Natural killer cell treated with Interleukin-12 subunit alpha and Interleukin-12 subunit beta and Interleukin-15 and Interleukin-18, amount 100 ng/mL, for 72 hours (primary cell): ENCODE results near the gene ZNF608. TPM values are rescaled to one million over a fixed set of nuclear protein-coding genes. Genes with fewer than 3 reads are reported as not detected.

Experiments
- ATAC-seq, 2 donors: fragments of 150-1000 bp; cut with Tn5 transposase in 1 of 2; sonication (Bioruptor Pico), chemical (Tn5 transposase) in 1 of 2; 2 replicates each; pipeline ENCODE4 v1.10.0; 2021
- DNase-seq: peaks from one replicate; pipeline ENCODE4 v3.0.0; 2022; ENCODE audit warnings: low spot score
- H3K27ac Mint-ChIP-seq, 2 donors: 1 replicate in 1 of 2; 2 replicates in 1 of 2; pipeline ENCODE4 v1.8.0; 2022; ENCODE audit warnings: mixed read lengths in 2 of 2, mild to moderate bottlenecking in 1 of 2, moderate library complexity in 1 of 2
- H3K27me3 Mint-ChIP-seq, 2 donors: 1 replicate in 1 of 2; 2 replicates in 1 of 2; pipeline ENCODE4 v1.8.0; 2022; ENCODE audit warnings: mixed read lengths in 2 of 2
- H3K36me3 Mint-ChIP-seq: one replicate; pipeline ENCODE4 v1.8.0; 2022; ENCODE audit warnings: mixed read lengths
- H3K4me1 Mint-ChIP-seq, 2 donors: 1 replicate in 1 of 2; 2 replicates in 1 of 2; pipeline ENCODE4 v1.8.0; 2022; ENCODE audit warnings: low read depth in 2 of 2, mixed read lengths in 2 of 2, mild to moderate bottlenecking in 1 of 2
- H3K4me3 Mint-ChIP-seq: one replicate; pipeline ENCODE4 v1.8.0; 2022; ENCODE audit warnings: mixed read lengths
- H3K9me3 Mint-ChIP-seq: 2 replicates; pipeline ENCODE4 v1.8.0; 2022; ENCODE audit warnings: mixed read lengths
- total RNA-seq, 2 donors: library from RNA; stranded (reverse); gene quantifications; one replicate each; pipeline ENCODE4 v1.2.3, GENCODE V29; 2022

Gene ZNF608
- total RNA-seq, 2 donors from 2014 or later: 0.47 to 0.59 TPM

DNA sequence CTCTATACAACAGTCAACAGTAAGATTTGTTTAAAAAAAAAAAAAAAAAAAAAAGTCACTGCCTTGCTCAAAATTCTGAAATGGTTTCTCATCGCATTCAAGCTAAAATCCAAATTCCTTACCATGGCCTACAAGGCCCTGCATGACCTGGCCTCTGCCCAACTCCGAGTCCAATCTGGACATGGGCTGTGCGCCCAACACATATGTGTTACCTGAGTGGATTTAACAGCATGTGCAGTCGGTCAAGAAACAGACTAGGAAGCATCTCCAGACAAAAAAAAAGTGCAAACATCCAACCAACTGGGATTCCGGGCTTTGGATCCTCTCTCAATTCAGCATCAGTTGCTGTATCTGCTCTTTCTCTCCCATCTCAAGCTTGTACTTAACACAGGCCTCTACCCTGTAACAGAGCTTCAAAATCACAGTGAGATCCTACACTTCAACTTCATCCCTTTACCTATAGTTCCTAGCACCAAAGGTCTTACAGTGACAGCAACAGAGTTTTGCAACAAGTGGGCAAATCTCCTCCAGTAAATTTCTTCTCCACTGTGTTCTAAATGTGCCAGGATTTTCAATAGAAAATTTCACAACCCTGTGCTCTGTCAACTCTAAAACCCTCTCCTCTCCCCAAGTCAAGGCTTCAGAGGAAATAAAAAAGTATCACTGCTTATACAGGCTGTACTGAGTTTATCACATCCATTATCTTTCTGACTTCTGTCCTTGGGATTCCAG lies 19.6 kb downstream of the ZNF608 start:
- H3K27me3 Mint-ChIP-seq: peaks cover 33 to 37% of the 10 kb centered on the region in 2 donors
- ATAC-seq (no peak), DNase-seq (no peak)
- H3K4me1 Mint-ChIP-seq: peaks cover 5 to 6% of the 10 kb centered on the region in 2 donors
- H3K9me3 Mint-ChIP-seq: peaks cover 5% of the 10 kb centered on the region
- no peak overlapping the region for H3K27ac Mint-ChIP-seq
- H3K4me3 Mint-ChIP-seq: no peak overlapping the region
- no peaks in the 10 kb centered on the region for H3K36me3 Mint-ChIP-seq

DNA sequence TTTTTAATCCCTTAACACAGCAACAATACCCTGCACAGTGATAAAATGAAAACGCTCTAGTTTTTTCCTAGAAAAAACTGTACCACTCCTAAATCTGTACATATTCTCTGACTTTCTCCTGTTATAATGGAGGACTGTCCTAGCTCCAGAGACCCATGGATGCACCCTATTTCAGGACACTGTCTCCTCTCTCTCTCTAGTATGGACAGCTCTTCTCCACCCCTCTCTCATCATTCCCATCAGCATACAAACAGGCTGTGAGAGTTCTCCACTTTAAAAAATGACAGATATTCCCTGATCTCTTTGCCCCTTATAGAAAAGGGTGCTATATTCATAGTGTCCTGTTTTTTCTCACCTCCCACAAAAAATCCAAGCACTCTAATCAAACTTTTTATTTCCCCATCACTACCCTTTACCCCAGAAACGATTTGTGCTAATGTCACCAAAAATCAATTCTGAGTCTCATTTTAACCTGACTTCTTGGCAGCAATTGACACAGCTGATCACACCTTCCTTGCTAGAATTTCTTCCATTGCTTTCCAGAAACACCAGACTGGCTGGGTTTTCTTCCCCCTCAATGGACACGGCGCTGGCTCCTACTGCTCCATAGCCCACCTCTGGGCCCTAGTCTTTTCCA lies 20.7 kb downstream of the ZNF608 start:
- Mint-ChIP-seq H3K9me3 (peaks cover 5% of the 10 kb centered on the region), H3K4me1 (peaks cover 5 to 6% of the 10 kb centered on the region in 2 donors), H3K27me3 (peaks cover 35 to 36% of the 10 kb centered on the region in 2 donors), H3K27ac (no peak overlapping the region), H3K36me3 (no peaks in the 10 kb centered on the region), H3K4me3 (no peak overlapping the region)
- no peak for DNase-seq
- ATAC-seq: no peak

DNA sequence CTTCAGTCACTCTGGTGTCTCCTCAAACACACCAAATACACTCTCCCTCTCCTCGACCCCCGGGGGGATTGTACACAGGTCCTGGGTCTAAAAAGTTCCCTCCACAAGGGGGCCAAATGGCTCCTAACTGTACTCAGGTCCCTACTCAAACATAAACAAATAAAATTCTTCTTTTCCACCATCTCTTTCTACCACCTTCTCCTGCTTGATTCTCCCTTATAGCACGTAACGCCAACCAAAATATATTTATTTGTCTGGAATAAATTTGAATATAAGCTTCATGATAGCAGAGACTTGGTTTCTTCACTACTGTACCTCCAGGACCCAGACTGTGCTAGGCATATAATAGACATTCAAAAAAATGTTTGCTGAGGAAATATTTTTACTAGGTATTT lies 21.4 kb downstream of the ZNF608 start:
- Mint-ChIP-seq H3K27ac (no peak overlapping the region), H3K27me3 (peaks cover 30 to 31% of the 10 kb centered on the region in 2 donors), H3K4me3 (no peak overlapping the region), H3K9me3 (peaks cover 5% of the 10 kb centered on the region), H3K4me1 (peaks cover 5% of the 10 kb centered on the region in 2 donors), H3K36me3 (no peaks in the 10 kb centered on the region)
- no peak for DNase-seq
- ATAC-seq: no peak

DNA sequence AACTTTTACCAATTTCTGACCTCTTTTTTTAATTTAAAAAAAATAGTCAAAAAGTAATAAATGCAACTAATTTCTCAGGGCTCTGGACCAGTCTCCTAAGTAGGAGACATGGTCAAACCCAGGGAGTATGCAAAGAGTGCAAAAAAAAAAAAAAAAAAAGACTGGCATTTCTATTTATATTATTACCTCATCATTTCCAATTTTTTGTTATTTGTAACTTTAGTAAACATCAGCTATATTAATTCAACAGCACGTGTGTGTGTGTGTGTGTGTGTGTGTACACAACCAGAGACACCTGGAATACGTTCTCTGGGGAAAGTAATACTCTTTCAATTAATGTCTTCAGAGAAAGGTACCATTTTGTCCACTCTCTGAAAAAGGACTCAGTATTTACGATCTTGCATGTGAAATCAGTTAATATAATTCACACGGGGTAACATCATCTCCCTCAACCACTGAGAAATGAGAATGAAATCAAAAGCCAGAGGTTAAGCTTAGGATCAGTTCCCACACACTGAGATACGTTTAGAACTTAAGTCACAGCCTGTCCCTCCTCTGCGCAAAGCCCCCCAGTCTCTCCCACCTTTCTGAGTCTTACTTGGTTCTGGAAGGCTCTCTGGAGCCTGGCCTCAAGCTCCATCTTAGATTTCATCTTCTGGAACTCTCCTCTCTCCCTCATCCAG lies 21.9 kb downstream of the ZNF608 start:
- Mint-ChIP-seq H3K4me1 (no peaks in the 10 kb centered on the region), H3K27ac (no peak overlapping the region), H3K4me3 (no peak overlapping the region), H3K27me3 (peaks cover 25% of the 10 kb centered on the region in 2 donors), H3K36me3 (no peaks in the 10 kb centered on the region), H3K9me3 (peaks cover 5% of the 10 kb centered on the region)
- DNase-seq (no peak), ATAC-seq (no peak)

DNA sequence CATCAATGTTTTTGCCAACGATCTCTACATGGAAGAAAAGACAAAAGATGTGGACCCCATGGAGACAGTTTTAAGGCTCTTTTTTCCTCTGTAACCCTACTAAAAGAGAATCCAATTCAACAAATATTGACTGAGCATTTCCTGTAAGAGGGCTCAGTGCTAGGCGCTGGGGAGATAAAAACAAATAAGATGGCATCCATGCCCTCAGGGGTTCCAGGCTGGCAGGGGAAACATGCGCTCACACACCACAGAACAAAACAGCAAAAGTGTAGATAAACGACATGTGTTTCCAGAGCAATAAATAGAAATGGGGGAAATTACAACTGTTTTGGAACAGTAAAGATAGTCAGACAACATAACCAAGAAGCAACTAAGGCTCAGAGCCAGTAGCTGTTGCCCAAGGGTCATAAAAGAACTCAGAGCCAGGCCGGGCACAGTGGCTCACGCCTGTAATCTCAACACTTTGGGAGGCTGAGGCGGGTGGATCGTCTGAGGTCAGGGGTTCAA lies 25.2 kb downstream of the ZNF608 start:
- peaks cover 19 to 21% of the 10 kb centered on the region in 2 donors for H3K27me3 Mint-ChIP-seq
- H3K36me3 Mint-ChIP-seq: no peaks in the 10 kb centered on the region
- H3K9me3 Mint-ChIP-seq: peaks cover under 1% of the 10 kb centered on the region
- DNase-seq: no peak
- H3K27ac Mint-ChIP-seq: no peak overlapping the region
- ATAC-seq: no peak
- no peak overlapping the region for H3K4me3 Mint-ChIP-seq
- no peaks in the 10 kb centered on the region for H3K4me1 Mint-ChIP-seq

DNA sequence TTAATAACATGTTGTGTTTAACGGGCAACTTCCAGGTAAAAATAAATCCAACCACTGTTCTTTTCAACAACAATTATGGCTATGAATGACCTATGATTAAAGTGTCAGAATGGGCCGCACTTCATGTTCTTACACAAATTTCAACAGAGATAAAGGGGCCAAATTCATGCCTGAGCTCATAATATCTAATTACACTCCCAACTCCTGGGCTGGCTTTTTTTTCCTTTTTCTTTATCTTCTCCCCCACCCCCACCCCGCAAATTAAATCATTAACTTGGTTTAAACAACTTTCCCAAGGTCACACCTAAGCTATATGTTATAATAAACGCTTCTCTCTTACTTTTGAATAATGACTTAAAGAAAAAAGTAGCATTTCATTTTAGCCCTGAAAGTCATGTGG lies 25.8 kb downstream of the ZNF608 start:
- no peak for DNase-seq
- ATAC-seq: no peak
- no peak overlapping the region for H3K4me3 Mint-ChIP-seq
- H3K36me3 Mint-ChIP-seq: no peaks in the 10 kb centered on the region
- H3K27me3 Mint-ChIP-seq: peaks cover 12 to 14% of the 10 kb centered on the region in 2 donors
- no peak overlapping the region for H3K27ac Mint-ChIP-seq
- H3K4me1 Mint-ChIP-seq: no peaks in the 10 kb centered on the region
- no peaks in the 10 kb centered on the region for H3K9me3 Mint-ChIP-seq

GRCh38 chr5:124719113-124719967 lies 27.1 kb downstream of the ZNF608 start:
- no peaks in the 10 kb centered on the region for H3K4me1 Mint-ChIP-seq
- DNase-seq (no peak), ATAC-seq (no peak)
- H3K9me3 Mint-ChIP-seq: no peaks in the 10 kb centered on the region
- H3K27me3 Mint-ChIP-seq: peaks cover 6 to 7% of the 10 kb centered on the region in 2 donors
- H3K4me3 Mint-ChIP-seq: no peak overlapping the region
- no peak overlapping the region for H3K27ac Mint-ChIP-seq
- H3K36me3 Mint-ChIP-seq: no peaks in the 10 kb centered on the region

DNA sequence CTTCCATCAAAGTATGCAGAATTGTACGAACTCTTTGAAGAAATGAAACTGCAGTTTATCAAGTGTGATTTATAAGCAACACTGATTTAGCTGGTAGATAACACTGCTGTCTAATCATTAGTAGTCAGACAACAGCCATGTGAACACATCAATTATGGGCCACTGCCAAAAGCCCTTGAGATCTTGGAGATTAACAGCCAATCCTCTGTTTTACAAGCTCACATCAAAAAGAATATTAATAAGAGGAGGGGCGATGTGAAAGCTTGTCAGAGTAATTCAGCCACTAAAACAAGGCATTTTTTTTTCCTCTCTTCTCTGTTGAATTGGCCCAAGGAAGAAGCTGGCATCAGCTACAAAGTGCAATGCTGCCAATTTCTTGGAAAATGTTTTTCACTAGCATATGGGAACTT lies 28.1 kb downstream of the ZNF608 start:
- ATAC-seq: no peak
- no peaks in the 10 kb centered on the region for H3K4me1 Mint-ChIP-seq
- H3K4me3 Mint-ChIP-seq: no peak overlapping the region
- no peak for DNase-seq
- no peaks in the 10 kb centered on the region for H3K9me3 Mint-ChIP-seq
- H3K27me3 Mint-ChIP-seq: peaks cover 2 to 4% of the 10 kb centered on the region in 2 donors
- H3K27ac Mint-ChIP-seq: no peak overlapping the region
- no peaks in the 10 kb centered on the region for H3K36me3 Mint-ChIP-seq

DNA sequence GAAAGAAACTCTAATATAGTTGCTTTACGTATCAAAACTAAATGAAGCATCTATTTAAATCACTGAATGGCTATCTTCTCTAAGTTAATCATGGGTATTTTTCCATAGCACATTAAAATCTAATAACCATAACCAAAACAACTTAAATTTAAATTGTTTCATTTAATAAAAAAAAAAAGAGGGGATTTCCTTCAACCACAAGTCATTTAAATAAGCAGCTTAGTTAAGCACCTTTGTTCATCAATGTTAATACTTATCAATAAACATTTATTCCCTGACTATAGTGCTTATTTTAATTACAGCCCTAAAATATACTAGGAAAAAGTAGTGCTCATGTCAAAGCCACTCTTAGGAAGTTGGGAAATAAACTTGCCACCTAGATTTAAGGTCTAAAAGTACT lies 30.3 kb downstream of the ZNF608 start:
- Mint-ChIP-seq H3K9me3 (peaks cover 7% of the 10 kb centered on the region), H3K27ac (no peak overlapping the region), H3K4me1 (no peaks in the 10 kb centered on the region)

DNA sequence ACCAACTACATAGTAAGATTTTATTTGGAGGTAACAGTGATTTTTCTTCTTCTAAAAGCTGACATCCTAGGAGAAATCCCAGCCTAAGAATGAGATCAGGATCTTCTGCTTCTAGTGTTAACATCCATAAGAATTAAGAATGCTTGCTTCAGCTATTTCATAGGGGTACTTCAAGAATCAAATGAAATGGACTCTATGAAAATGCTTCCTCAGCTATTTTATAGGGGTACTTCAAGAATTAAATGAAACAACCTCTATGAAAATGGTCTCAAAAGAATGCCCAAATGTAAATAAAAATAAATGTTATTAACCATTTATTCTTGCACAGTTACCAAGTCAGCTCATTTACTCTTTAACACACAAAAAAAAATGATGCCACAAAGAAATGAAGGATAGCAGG lies 31.5 kb downstream of the ZNF608 start:
- Mint-ChIP-seq H3K27me3 (peaks cover 0 to 6% of the 10 kb centered on the region in 2 donors), H3K9me3 (peaks cover 7% of the 10 kb centered on the region)
- no peak for ATAC-seq

More for the DNA sequence above, 30.3 kb downstream of the ZNF608 start:
- no peak overlapping the region for H3K4me3 Mint-ChIP-seq
- ATAC-seq (no peak), DNase-seq (no peak)
- no peaks in the 10 kb centered on the region for H3K36me3 Mint-ChIP-seq
- H3K27me3 Mint-ChIP-seq: peaks cover 0 to 7% of the 10 kb centered on the region in 2 donors

GRCh38 chr5:124713595-124713994 lies 32.8 kb downstream of the ZNF608 start:
- Mint-ChIP-seq H3K27ac (no peak overlapping the region), H3K4me1 (no peaks in the 10 kb centered on the region), H3K4me3 (no peak overlapping the region), H3K36me3 (no peaks in the 10 kb centered on the region), H3K27me3 (peaks cover 0 to 6% of the 10 kb centered on the region in 2 donors), H3K9me3 (peaks cover 7% of the 10 kb centered on the region)
- DNase-seq: no peak
- no peak for ATAC-seq

More for the DNA sequence above, 31.5 kb downstream of the ZNF608 start:
- Mint-ChIP-seq H3K4me3 (no peak overlapping the region), H3K36me3 (no peaks in the 10 kb centered on the region), H3K4me1 (no peaks in the 10 kb centered on the region), H3K27ac (no peak overlapping the region)
- no peak for DNase-seq

GRCh38 chr5:124712731-124713305 lies 33.6 kb downstream of the ZNF608 start:
- DNase-seq: no peak
- H3K27me3 Mint-ChIP-seq: peaks cover 0 to 6% of the 10 kb centered on the region in 2 donors
- H3K4me3 Mint-ChIP-seq: no peak overlapping the region
- ATAC-seq: no peak
- H3K4me1 Mint-ChIP-seq: no peaks in the 10 kb centered on the region
- H3K36me3 Mint-ChIP-seq: no peaks in the 10 kb centered on the region
- no peak overlapping the region for H3K27ac Mint-ChIP-seq
- H3K9me3 Mint-ChIP-seq: peaks cover 7% of the 10 kb centered on the region

GRCh38 chr5:124708086-124708485 lies 38.4 kb downstream of the ZNF608 start:
- H3K27ac Mint-ChIP-seq: no peak overlapping the region
- ATAC-seq (no peak), DNase-seq (no peak)
- H3K4me1 Mint-ChIP-seq: peaks cover 0 to 3% of the 10 kb centered on the region in 2 donors
- H3K36me3 Mint-ChIP-seq: no peaks in the 10 kb centered on the region
- H3K27me3 Mint-ChIP-seq: peaks cover 0 to 6% of the 10 kb centered on the region in 2 donors
- H3K9me3 Mint-ChIP-seq: peaks cover 6% of the 10 kb centered on the region
- no peak overlapping the region for H3K4me3 Mint-ChIP-seq
